CD4-positive, alpha-beta T cell treated with Interleukin-4 for 4 hours (primary cell): ENCODE results near the gene STPG1.
A peak's percentile ranks its signal among the peaks of the same experiment; 100 is the strongest.

Experiments used
- DNase-seq: peaks from one replicate; pipeline ENCODE4 v3.0.0-alpha.2; 2020

STPG1 gene

DNA sequence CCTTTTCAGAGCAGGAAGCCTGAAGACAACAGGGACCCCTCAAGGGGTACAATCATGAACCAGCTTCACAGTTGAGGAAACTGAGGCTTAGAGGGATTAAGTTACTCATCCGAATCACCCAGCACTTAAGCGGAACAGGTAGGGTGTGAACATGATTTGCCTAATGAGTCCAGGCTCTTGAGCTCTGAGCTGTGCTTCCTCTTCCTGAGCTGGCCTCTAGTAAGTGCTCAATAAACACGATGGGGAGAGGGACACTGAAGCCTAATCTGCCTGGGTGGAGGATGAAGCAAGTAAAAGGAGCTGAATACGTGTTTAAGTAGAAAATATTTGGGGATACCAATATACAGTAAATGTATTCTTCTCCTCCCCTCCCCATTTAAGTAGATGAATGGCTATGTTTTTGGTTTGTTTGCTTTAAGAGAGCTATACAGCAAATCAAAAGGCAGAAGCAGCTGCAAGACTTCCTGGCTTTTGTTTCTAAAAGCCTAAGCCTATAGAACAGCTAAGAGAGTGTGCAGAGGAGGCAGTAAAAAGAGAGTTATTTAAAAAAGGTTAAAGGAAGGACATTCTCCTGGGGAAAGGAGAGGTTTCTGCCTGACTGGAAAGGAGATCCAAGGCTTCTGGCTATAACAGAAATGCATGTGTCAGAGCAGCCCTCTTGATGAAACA lies 20.5 kb downstream of the STPG1 start:
- DNase-seq, result no peak

DNA sequence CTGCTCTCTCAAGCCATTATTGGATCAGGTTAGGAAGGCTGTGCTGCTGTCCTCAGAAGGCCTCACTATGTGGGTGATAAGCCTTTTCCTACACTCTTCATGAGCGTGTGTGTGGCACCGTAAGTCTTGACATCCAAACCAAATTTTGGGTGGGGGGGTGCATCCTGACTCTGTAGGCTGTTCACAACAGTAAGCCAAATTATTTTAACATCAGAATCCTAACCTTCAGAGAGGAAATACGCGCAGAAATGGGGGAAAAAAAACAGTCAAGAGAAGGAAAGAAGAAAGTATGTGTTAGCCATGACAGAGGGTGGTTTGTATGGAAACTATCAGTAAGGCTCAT lies 21.0 kb downstream of the STPG1 start:
- no peak for DNase-seq

- DNase-seq, result peak; percentile 71
Observed at GRCh38 chr1:24391882-24392603, 21.5 kb downstream of the STPG1 start.

- DNase-seq, result peak; percentile 76
Observed at GRCh38 chr1:24390924-24391782, 22.4 kb downstream of the STPG1 start.

- DNase-seq, result no peak
Observed at GRCh38 chr1:24389231-24389678, 24.3 kb downstream of the STPG1 start.

DNA sequence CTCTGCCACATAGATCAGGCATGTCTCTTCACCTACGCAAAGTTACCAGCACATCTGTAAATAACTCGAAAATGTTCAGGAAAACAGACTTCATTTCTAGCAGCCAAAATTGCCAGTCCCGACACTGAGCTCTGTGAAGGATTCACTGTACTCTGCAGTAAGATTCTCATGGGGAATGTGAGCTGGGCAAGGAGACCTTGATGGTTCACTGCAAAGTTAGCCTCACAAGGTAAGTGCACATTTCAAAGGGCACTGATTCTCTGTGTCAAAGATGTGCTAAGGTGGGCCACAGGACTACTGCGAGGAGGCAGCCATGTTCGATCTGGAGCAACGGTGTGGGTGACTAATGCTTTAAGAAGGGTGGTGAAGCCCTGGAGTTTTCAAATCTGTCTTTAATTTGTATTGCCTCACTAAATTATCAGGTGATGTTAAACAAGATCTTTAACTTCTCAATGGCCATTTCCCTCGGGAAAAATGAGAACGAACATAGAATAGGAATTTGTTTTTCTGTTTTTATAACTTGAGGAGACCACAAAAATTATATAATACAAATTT lies 25.2 kb downstream of the STPG1 start:
- DNase-seq, result no peak

GRCh38 chr1:24387636-24388175 lies 25.9 kb downstream of the STPG1 start:
- no peak for DNase-seq

DNA sequence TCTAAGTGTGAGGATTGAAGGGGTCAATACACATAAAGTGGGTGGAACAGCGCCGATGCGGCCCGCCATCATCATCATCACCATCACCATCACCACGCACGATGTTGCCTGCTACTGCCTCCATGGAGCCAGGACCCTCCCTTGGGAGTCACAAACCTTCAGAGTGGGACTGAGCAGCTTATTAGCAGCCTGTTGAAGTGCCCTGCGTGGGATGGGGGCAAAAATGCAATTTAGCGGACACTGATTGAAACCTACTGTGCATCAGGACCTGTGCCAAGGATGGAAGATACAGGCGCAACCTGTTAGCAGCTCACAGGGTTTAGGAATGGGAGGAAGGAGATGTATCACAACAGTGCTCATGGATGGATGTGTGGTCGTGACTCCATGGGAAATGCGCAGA lies 26.7 kb downstream of the STPG1 start:
- no peak for DNase-seq

- DNase-seq, result no peak
Observed at GRCh38 chr1:24386241-24386640, 27.3 kb downstream of the STPG1 start.

DNA sequence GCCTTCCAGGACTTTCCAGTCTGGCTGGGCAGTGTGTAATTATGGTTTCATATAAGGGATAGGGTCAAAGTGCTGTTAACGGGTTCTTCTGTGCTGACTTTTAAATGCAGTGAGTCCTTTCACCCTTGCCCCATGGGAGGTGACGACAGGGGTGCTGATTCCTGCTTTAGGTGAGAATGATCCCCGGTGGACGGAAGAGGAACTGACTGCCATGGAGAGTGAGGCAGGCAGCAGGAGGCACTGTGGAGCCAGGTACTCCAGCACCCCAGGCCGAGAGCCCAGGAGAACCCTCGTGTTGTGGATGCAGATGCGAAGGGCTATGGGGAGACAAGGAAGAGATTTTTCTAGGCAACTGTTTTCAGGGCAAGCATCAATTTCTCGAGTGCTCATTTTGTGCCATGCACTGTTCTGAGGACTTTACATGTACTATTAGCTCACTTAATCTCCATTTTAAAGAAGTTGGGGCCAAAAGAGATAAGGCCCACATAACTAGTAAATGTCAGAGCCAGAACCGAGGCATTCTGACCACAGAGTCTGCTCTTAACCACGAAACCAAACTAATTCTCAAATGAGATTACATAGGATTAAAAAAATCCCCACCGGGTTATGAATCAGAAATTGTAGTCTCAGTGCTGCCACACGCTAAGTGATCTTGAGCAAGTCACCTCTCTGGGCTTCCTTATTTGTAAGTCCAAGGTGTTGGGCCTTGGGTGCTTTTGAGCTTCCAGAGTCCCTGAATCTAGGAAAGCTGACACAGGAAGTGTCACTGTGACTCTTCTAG lies 28.2 kb downstream of the STPG1 start:
- DNase-seq, result peak; percentile 18

GRCh38 chr1:24384251-24385090 lies 29.1 kb downstream of the STPG1 start:
- peak; percentile 56 for DNase-seq

DNA sequence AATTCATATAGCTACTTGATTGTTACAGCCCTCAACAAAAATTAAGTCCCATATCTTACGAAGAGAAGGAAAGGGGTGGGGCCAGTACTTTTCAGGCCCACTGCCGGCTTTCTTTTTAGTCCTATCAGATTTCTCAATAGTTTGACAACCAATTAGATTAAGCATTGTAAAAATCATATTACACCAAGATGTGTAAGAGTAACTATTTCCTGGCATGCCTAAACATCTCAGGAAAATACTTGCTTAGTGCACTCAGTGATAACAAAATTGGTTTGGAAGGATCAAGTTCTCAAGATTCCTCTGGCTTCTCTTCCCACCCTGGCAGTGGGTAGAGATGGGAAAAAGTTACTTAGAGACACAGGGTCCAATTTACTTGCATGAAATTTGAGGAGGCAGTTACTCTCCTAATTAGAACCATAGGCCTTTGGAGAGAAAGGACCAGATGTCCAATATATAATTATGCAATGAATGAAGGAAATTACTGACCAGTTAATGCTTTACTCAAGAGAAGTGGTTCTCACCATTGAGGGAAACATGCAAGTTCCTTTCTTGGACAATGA lies 30.1 kb downstream of the STPG1 start:
- DNase-seq, result no peak

DNA sequence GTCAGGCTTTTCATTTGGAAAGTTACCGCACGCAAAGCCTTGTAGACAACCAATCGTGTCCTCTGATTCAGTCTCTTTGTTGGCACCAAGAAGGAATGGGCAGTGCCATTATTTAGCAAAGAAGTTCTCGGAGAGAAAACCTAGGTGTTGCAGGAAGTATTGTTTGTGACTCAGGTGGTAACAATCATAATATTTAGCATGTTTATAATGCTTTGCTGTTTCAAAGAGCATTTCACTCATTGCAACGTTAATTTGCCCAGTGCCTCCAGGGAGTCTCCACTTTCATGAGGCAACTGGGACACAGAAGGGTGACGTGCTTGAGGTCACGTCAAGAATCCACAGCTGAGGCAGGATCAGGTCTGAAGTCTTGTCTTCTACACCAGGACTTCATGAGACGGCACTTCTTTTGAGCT lies 31.4 kb downstream of the STPG1 start:
- DNase-seq, result no peak

- no peak for DNase-seq
Observed at GRCh38 chr1:24381256-24381655, 32.3 kb downstream of the STPG1 start.

GRCh38 chr1:24380508-24380907 lies 33.1 kb downstream of the STPG1 start:
- DNase-seq, result no peak

GRCh38 chr1:24379733-24380315 lies 33.8 kb downstream of the STPG1 start:
- DNase-seq, result no peak

GRCh38 chr1:24374891-24375786 lies 38.4 kb downstream of the STPG1 start:
- no peak for DNase-seq

DNA sequence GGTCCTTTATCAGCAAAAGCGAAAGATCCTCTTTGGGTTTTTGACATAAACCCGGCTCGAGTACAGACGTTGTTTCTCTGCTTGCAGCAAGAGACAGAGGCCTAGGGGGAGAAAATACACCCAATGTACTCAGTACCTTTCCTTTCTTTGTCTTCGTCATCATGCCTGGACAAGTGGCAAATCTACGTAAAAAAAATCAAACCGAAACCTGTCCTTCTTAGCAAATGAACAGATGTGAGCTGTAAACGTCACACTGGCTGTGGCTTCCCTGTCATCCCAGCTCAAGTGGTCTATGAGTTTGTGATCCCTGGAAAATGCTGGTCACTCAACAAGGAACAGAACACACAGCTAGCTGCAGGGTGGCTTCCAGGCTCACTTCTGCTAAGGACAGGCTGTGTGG lies 39.9 kb downstream of the STPG1 start:
- no peak for DNase-seq

- no peak for DNase-seq
Observed at GRCh38 chr1:24373044-24373443, 40.5 kb downstream of the STPG1 start.

DNA sequence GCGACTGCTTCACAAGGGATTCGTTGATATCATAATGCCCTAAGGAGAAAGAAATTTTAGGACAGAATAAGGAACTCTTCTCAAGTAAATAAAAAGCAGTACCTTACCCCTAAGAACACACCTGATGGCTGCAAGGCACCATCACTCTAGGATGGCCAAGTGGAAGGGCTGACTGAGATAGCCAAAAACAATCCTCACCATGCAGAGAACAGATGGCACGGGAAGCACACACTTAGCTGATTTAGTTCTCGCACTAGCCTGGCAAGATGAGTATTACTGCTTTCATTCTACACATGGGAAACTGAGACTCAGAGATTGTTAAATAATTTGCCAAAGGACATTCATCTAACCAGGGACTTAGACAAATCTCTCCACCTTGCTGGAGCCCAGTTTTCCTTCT lies 43.8 kb downstream of the STPG1 start:
- DNase-seq, result no peak
